Brain microvascular endothelial cell (primary cell): Measurements from ENCODE around the gene LCN12.

Experiments used
- DNase-seq: peaks from one replicate; pipeline ENCODE4 v3.0.0-alpha.2; 2020
- H3K27ac ChIP-seq: fragments of 250-450 bp; sonication (Bioruptor Pico); 2 replicates; pipeline ENCODE4 v1.5.1; 2020; ENCODE audit warnings: mild to moderate bottlenecking, moderate library complexity
- H3K27me3 ChIP-seq: fragments of 250-450 bp; sonication (Bioruptor Pico); replicated peaks from 2 replicates; pipeline ENCODE4 v1.5.1; 2020; ENCODE audit warnings: mild to moderate bottlenecking
- H3K36me3 ChIP-seq: fragments of 250-450 bp; sonication (Bioruptor Pico); replicated peaks from 2 replicates; pipeline ENCODE4 v1.5.1; 2020; ENCODE audit warnings: mild to moderate bottlenecking
- H3K4me3 ChIP-seq: 2 replicates; pipeline ENCODE4 v1.5.1; 2011; ENCODE audit warnings: low read depth, mild to moderate bottlenecking, control low read depth, low read length, moderate library complexity
- in situ Hi-C: cut with HindIII; loops from 2 replicates; pipeline ENCODE4 v1.10.0; 2017; ENCODE audit warnings: low sequenced_read_pairs, low pct_ligation_motif_present
- TF ChIP-seq, protein P1 (sequence below): IDR thresholded peaks from 2 replicates; pipeline ENCODE4 v1.5.1; 2011; ENCODE audit warnings: low read depth, mild to moderate bottlenecking, moderate library complexity, low read length, control low read depth, inconsistent platforms; ENCODE audit errors: missing control alignments

The LCN12 gene

DNA sequence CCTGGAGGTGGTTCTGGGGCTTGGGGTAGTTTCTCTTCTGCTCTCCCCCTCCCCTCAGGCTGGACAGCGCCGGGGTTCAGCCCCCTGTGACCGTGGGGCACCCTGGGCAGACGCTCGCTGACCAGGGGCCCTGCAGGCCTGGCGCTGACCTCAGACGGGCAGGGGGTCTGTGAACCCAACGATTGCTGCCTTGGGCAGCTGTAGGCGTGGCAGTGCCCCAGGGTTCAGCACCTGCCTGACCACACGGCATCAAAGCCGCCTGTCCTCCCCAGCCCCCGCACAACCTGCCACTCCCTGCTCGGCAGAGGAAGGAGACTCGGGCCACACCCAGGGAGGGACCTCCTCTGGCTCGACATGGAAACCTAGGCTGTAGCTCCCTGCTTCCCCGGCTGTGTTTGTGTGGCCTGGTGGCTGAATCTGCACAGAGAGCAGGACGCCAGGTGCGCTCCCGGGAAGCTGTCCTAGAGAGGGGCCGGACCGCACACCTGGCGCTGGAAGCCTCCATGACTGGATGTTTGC, 12.2 kb downstream of the LCN12 start:
- Histone ChIP-seq H3K27ac (no peak overlapping the region), H3K4me3 (no peak overlapping the region), H3K27me3 (no peaks in the 10 kb centered on the region), H3K36me3 (no peaks in the 10 kb centered on the region)
- TF ChIP-seq, protein P1, sequence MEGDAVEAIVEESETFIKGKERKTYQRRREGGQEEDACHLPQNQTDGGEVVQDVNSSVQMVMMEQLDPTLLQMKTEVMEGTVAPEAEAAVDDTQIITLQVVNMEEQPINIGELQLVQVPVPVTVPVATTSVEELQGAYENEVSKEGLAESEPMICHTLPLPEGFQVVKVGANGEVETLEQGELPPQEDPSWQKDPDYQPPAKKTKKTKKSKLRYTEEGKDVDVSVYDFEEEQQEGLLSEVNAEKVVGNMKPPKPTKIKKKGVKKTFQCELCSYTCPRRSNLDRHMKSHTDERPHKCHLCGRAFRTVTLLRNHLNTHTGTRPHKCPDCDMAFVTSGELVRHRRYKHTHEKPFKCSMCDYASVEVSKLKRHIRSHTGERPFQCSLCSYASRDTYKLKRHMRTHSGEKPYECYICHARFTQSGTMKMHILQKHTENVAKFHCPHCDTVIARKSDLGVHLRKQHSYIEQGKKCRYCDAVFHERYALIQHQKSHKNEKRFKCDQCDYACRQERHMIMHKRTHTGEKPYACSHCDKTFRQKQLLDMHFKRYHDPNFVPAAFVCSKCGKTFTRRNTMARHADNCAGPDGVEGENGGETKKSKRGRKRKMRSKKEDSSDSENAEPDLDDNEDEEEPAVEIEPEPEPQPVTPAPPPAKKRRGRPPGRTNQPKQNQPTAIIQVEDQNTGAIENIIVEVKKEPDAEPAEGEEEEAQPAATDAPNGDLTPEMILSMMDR, result no peak
- in situ Hi-C loops, result no loop called here
- no peak for DNase-seq

DNA sequence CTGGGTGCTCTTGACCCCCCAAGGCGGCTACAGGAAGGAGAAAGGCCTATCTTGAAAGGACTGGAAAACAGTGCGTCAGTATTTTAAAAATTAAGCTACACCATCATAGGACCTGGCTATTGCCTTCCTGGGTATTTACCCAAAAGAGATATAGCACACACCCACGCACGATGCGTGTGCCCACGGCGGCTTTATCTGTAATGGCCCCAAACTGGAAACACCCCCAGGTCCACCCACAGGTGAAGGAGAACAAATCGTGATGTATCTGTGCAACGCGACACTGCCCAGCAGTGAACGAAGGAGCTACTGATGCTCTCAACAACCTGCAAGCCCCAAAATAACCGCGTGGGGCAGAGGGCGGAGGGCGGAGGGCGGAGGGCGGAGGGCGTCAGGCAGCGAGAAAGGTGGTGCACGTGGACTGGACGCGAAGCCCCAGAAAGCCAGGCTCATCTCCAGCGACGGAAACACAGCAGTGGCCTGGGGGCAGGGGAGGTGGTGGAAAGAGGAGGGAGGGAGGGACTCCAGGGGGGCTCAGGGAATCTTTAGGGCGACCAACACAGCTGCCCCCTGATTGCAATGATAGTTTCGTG, 12.9 kb downstream of the LCN12 start:
- Histone ChIP-seq H3K27me3 (no peaks in the 10 kb centered on the region), H3K27ac (no peak overlapping the region), H3K4me3 (no peak overlapping the region), H3K36me3 (no peaks in the 10 kb centered on the region)
- DNase-seq, result no peak
- in situ Hi-C loops, result no loop called here
- TF ChIP-seq, protein P1, result no peak

DNA sequence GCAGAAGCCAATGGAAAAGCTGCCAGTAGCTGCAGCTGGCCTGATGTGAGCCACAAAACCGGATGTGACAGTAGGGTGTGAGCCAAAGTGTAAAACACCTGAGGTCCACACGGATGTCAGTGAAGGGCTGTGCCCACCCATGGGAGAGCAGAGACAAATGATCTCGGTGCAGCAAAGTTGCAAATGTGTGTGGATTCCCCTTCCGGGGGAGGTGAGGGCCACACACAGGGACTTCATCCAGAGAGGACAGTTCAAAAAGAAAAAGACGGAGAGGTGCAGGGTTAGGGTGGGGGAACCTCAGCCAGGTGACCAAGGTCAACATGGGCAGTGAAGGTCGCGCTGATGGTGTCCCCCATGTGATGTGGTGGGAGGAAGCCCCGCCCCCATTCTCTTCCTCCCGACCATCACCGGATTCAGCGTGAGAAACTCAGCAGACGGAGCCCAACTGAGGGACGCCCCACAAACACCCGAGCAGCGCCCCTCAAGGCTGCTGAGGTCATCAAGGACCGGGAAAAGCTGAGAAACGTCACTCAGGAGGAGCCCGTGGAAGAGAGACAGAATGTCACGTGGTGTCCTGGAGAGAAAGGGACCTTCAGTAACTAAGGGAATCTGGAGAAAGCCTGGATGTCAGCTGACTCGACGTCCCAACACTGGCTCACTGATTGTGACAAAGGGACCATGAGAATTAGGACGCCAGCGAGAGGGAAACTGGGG, 13.9 kb downstream of the LCN12 start:
- in situ Hi-C loops, result no loop called here
- no peak for DNase-seq
- no peaks in the 10 kb centered on the region for H3K36me3 ChIP-seq
- H3K27me3 ChIP-seq, result no peaks in the 10 kb centered on the region
- no peak overlapping the region for H3K4me3 ChIP-seq
- TF ChIP-seq, protein P1, result no peak
- H3K27ac ChIP-seq, result no peak overlapping the region

DNA sequence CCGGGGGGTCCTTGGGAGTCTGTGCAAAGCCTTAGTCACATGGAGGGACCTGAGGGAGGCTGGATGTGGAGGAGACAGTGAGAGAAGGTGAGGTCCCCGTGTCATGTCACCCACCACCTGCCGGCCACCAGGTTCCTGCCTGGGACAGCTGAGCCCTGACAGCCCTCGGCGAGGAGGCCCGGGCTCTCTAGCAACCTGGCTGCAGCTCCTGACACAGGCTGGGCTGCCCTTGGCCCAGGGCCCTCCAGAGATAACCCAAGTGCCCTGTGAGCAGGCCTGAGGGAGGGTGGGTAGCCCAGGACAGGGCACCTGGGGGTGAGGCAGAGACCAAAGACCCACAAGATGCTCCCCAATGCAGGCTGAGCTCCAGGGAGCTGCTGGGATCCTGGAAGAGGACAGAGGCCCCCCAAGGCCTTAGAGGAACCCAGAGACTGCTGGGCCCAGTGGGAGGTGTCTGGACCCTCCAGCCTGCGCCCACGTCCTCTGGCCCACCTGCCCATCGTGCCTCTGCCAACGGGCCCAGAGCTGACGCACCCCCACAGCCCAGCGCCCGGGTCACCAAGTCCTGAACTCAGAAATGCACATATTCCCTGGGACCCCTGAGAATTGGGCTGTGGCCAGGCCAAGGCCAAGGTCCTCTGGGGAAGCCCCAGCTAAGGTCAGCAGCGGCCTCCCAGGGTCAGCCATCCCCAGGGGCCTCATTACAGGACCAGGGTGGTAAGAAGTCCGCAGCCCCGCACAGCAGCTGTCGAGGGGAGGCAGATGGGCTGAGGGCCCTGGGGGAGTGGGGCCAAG, 16.5 kb downstream of the LCN12 start:
- TF ChIP-seq, protein P1, result no peak
- Histone ChIP-seq H3K27me3 (no peaks in the 10 kb centered on the region), H3K27ac (no peak overlapping the region), H3K4me3 (no peak overlapping the region), H3K36me3 (no peaks in the 10 kb centered on the region)
- in situ Hi-C loops, result no loop called here
- DNase-seq, result no peak

DNA sequence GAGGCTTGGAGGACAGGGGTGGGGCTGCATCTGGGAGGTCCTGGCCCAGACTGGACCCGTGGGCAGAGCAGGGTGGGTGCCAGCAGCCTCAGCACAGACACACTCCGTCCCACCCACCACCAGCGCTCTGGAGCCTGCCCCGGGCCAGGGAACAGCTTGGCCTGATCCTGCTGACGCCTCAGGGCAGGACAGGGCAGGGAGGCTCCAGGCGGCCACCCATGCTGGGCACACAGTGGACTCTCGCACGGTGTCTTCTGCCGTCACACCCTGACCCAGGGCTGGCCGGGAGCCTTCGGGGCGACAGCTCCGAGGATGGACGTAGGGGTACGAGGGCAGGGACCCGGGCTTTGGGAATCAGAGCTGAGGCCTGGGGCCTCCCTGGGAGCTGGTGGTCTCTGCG, 17.1 kb downstream of the LCN12 start:
- TF ChIP-seq, protein P1, result no peak

More for the DNA sequence above, 17.1 kb downstream of the LCN12 start:
- Histone ChIP-seq H3K27me3 (no peaks in the 10 kb centered on the region), H3K4me3 (no peak overlapping the region), H3K36me3 (no peaks in the 10 kb centered on the region), H3K27ac (no peak overlapping the region)
- in situ Hi-C loops, result no loop called here
- DNase-seq, result no peak
